HG02938 (cell line): ENCODE measurements around the gene ACAA1.
A peak's percentile ranks its signal among the peaks of the same experiment; 100 is the strongest.

ENCODE experiments used
- ATAC-seq: cut with Tn5 transposase; IDR thresholded peaks from one replicate; pipeline ENCODE4 v1.9.1; 2021; ENCODE audit warnings: mild to moderate bottlenecking, moderate library complexity; ENCODE audit not compliant: unreplicated experiment

ACAA1 gene

GRCh38 chr3:38154625-38155255 lies 17.8 kb upstream of the ACAA1 start:
- no peak for ATAC-seq

GRCh38 chr3:38154033-38154494 lies 17.1 kb upstream of the ACAA1 start:
- no peak for ATAC-seq

GRCh38 chr3:38153221-38153620 lies 16.3 kb upstream of the ACAA1 start:
- no peak for ATAC-seq

GRCh38 chr3:38152609-38153008 lies 15.7 kb upstream of the ACAA1 start:
- no peak for ATAC-seq

- ATAC-seq = no peak
Observed at GRCh38 chr3:38151667-38152265, 14.8 kb upstream of the ACAA1 start.

GRCh38 chr3:38150780-38151528 lies 14.0 kb upstream of the ACAA1 start:
- ATAC-seq = no peak

- ATAC-seq = no peak
Observed at GRCh38 chr3:38149708-38150107, 12.8 kb upstream of the ACAA1 start.

- ATAC-seq = no peak
Observed at GRCh38 chr3:38148311-38148882, 11.5 kb upstream of the ACAA1 start.

GRCh38 chr3:38147421-38147820 lies 10.5 kb upstream of the ACAA1 start:
- no peak for ATAC-seq

- ATAC-seq = no peak
Observed at GRCh38 chr3:38146504-38146903, 9.6 kb upstream of the ACAA1 start.

- ATAC-seq = no peak
Observed at GRCh38 chr3:38143511-38143910, 6.6 kb upstream of the ACAA1 start.

- ATAC-seq = no peak
Observed at GRCh38 chr3:38142959-38143358, 6.0 kb upstream of the ACAA1 start.

GRCh38 chr3:38141952-38142273 lies 5.0 kb upstream of the ACAA1 start:
- ATAC-seq = no peak

- no peak for ATAC-seq
Observed at GRCh38 chr3:38141173-38141951, 4.4 kb upstream of the ACAA1 start.

GRCh38 chr3:38140326-38141172 lies 3.6 kb upstream of the ACAA1 start:
- ATAC-seq = no peak

GRCh38 chr3:38139652-38140051 lies 2.7 kb upstream of the ACAA1 start:
- ATAC-seq = no peak

GRCh38 chr3:38139191-38139590 lies 2.3 kb upstream of the ACAA1 start:
- ATAC-seq = no peak

- peak; percentile 26 for ATAC-seq
Observed at GRCh38 chr3:38138349-38139190, 1.6 kb upstream of the ACAA1 start, which contains the start of gene MYD88. Gene MYD88 (plus strand): TSS chr3:38138661. CDS start chr3:38138701, 40 bp downstream.
